Natural killer cell treated with Interleukin-12 subunit alpha and Interleukin-12 subunit beta and Interleukin-15 and Interleukin-18, amount 100 ng/mL, for 72 hours (primary cell): ENCODE measurements around the gene CAT. TPM values are rescaled to one million over a fixed set of nuclear protein-coding genes. Genes with fewer than 3 reads are reported as not detected.

Experiments
- ATAC-seq, 2 donors: fragments of 150-1000 bp; cut with Tn5 transposase in 1 of 2; sonication (Bioruptor Pico), chemical (Tn5 transposase) in 1 of 2; 2 replicates each; pipeline ENCODE4 v1.10.0; 2021
- DNase-seq: peaks from one replicate; pipeline ENCODE4 v3.0.0; 2022; ENCODE audit warnings: low spot score
- H3K27ac Mint-ChIP-seq, 2 donors: 1 replicate in 1 of 2; 2 replicates in 1 of 2; pipeline ENCODE4 v1.8.0; 2022; ENCODE audit warnings: mixed read lengths in 2 of 2, mild to moderate bottlenecking in 1 of 2, moderate library complexity in 1 of 2
- H3K27me3 Mint-ChIP-seq, 2 donors: 1 replicate in 1 of 2; 2 replicates in 1 of 2; pipeline ENCODE4 v1.8.0; 2022; ENCODE audit warnings: mixed read lengths in 2 of 2
- H3K36me3 Mint-ChIP-seq: one replicate; pipeline ENCODE4 v1.8.0; 2022; ENCODE audit warnings: mixed read lengths
- H3K4me1 Mint-ChIP-seq, 2 donors: 1 replicate in 1 of 2; 2 replicates in 1 of 2; pipeline ENCODE4 v1.8.0; 2022; ENCODE audit warnings: low read depth in 2 of 2, mixed read lengths in 2 of 2, mild to moderate bottlenecking in 1 of 2
- H3K4me3 Mint-ChIP-seq: one replicate; pipeline ENCODE4 v1.8.0; 2022; ENCODE audit warnings: mixed read lengths
- H3K9me3 Mint-ChIP-seq: 2 replicates; pipeline ENCODE4 v1.8.0; 2022; ENCODE audit warnings: mixed read lengths
- total RNA-seq, 2 donors: library from RNA; stranded (reverse); gene quantifications; one replicate each; pipeline ENCODE4 v1.2.3, GENCODE V29; 2022

The CAT gene
- 10 to 100 TPM; 11.2 to 22.2 TPM for total RNA-seq

- Mint-ChIP-seq H3K9me3 (no peaks in the 10 kb centered on the region), H3K4me1 (peaks cover 13 to 16% of the 10 kb centered on the region in 2 donors), H3K27ac (peak within 1 kb of the TSS; percentile 64 to 90), H3K27me3 (no peaks in the 10 kb centered on the region), H3K4me3 (peak within 1 kb of the TSS; percentile 83), H3K36me3 (no peaks in the 10 kb centered on the region)
- ATAC-seq (peak; percentile 99), DNase-seq (peak; percentile 98)
Measured at GRCh38 chr11:34438529-34439507, at the start of gene CAT. Gene CAT (plus strand): TSS chr11:34438934. CDS start chr11:34439014, 80 bp downstream.

- Mint-ChIP-seq H3K27ac (no peak overlapping the region), H3K36me3 (peaks cover 23% of the 10 kb centered on the region), H3K9me3 (no peaks in the 10 kb centered on the region), H3K4me3 (no peak overlapping the region), H3K27me3 (peaks cover 29 to 46% of the 10 kb centered on the region in 2 donors), H3K4me1 (no peaks in the 10 kb centered on the region)
- DNase-seq: no peak
- no peak for ATAC-seq
Measured at GRCh38 chr11:34394771-34395300, 43.9 kb upstream of the CAT start.

- ATAC-seq: no peak
- Mint-ChIP-seq H3K27ac (no peak overlapping the region), H3K27me3 (peaks cover 17 to 34% of the 10 kb centered on the region in 2 donors), H3K4me3 (no peak overlapping the region), H3K4me1 (no peaks in the 10 kb centered on the region), H3K36me3 (peaks cover 23% of the 10 kb centered on the region), H3K9me3 (no peaks in the 10 kb centered on the region)
- DNase-seq: no peak
Measured at GRCh38 chr11:34395916-34396550, 42.7 kb upstream of the CAT start.

GRCh38 chr11:34397120-34397519, 41.6 kb upstream of the CAT start:
- H3K27me3 Mint-ChIP-seq: peaks cover 9 to 24% of the 10 kb centered on the region in 2 donors
- H3K36me3 Mint-ChIP-seq: peaks cover 20% of the 10 kb centered on the region
- H3K4me1 Mint-ChIP-seq: no peaks in the 10 kb centered on the region
- DNase-seq (no peak), ATAC-seq (no peak)
- H3K4me3 Mint-ChIP-seq: no peak overlapping the region
- H3K9me3 Mint-ChIP-seq: no peaks in the 10 kb centered on the region
- no peak overlapping the region for H3K27ac Mint-ChIP-seq

- H3K27me3 Mint-ChIP-seq: peaks cover 6 to 17% of the 10 kb centered on the region in 2 donors
- no peaks in the 10 kb centered on the region for H3K4me1 Mint-ChIP-seq
- no peak overlapping the region for H3K27ac Mint-ChIP-seq
- no peak for ATAC-seq
- H3K9me3 Mint-ChIP-seq: no peaks in the 10 kb centered on the region
- H3K4me3 Mint-ChIP-seq: no peak overlapping the region
- peaks cover 13% of the 10 kb centered on the region for H3K36me3 Mint-ChIP-seq
- no peak for DNase-seq
Measured at GRCh38 chr11:34397811-34398210, 40.9 kb upstream of the CAT start.

- DNase-seq (no peak), ATAC-seq (no peak)
- H3K27ac Mint-ChIP-seq: no peak overlapping the region
- H3K27me3 Mint-ChIP-seq: peaks cover 26 to 38% of the 10 kb centered on the region in 2 donors
- no peaks in the 10 kb centered on the region for H3K9me3 Mint-ChIP-seq
- no peaks in the 10 kb centered on the region for H3K36me3 Mint-ChIP-seq
- peaks cover 0 to 9% of the 10 kb centered on the region in 2 donors for H3K4me1 Mint-ChIP-seq
- H3K4me3 Mint-ChIP-seq: no peak overlapping the region
Measured at GRCh38 chr11:34403431-34403830, 35.3 kb upstream of the CAT start.

GRCh38 chr11:34404280-34404679, 34.5 kb upstream of the CAT start:
- H3K4me3 Mint-ChIP-seq: no peak overlapping the region
- H3K27ac Mint-ChIP-seq: no peak overlapping the region
- no peaks in the 10 kb centered on the region for H3K36me3 Mint-ChIP-seq
- H3K9me3 Mint-ChIP-seq: no peaks in the 10 kb centered on the region
- DNase-seq: no peak
- peaks cover 29 to 46% of the 10 kb centered on the region in 2 donors for H3K27me3 Mint-ChIP-seq
- H3K4me1 Mint-ChIP-seq: peaks cover 0 to 9% of the 10 kb centered on the region in 2 donors
- ATAC-seq: no peak

GRCh38 chr11:34405079-34405858, 33.5 kb upstream of the CAT start:
- H3K36me3 Mint-ChIP-seq: no peaks in the 10 kb centered on the region
- H3K27me3 Mint-ChIP-seq: peaks cover 33 to 51% of the 10 kb centered on the region in 2 donors
- H3K4me1 Mint-ChIP-seq: peaks cover 0 to 9% of the 10 kb centered on the region in 2 donors
- DNase-seq: no peak
- H3K9me3 Mint-ChIP-seq: no peaks in the 10 kb centered on the region
- ATAC-seq: no peak
- H3K4me3 Mint-ChIP-seq: no peak overlapping the region
- no peak overlapping the region for H3K27ac Mint-ChIP-seq

GRCh38 chr11:34406413-34406812, 32.3 kb upstream of the CAT start:
- H3K4me3 Mint-ChIP-seq: no peak overlapping the region
- DNase-seq: no peak
- ATAC-seq: no peak
- H3K9me3 Mint-ChIP-seq: no peaks in the 10 kb centered on the region
- H3K4me1 Mint-ChIP-seq: peaks cover 0 to 9% of the 10 kb centered on the region in 2 donors
- no peak overlapping the region for H3K27ac Mint-ChIP-seq
- no peaks in the 10 kb centered on the region for H3K36me3 Mint-ChIP-seq
- peaks cover 33 to 51% of the 10 kb centered on the region in 2 donors for H3K27me3 Mint-ChIP-seq

GRCh38 chr11:34407121-34407813, 31.5 kb upstream of the CAT start:
- no peaks in the 10 kb centered on the region for H3K9me3 Mint-ChIP-seq
- peaks cover 0 to 9% of the 10 kb centered on the region in 2 donors for H3K4me1 Mint-ChIP-seq
- peaks cover 33 to 51% of the 10 kb centered on the region in 2 donors for H3K27me3 Mint-ChIP-seq
- ATAC-seq (no peak), DNase-seq (no peak)
- no peak overlapping the region for H3K4me3 Mint-ChIP-seq
- H3K36me3 Mint-ChIP-seq: no peaks in the 10 kb centered on the region
- no peak overlapping the region for H3K27ac Mint-ChIP-seq

- Mint-ChIP-seq H3K4me1 (peaks cover 0 to 9% of the 10 kb centered on the region in 2 donors), H3K27me3 (peaks cover 39 to 61% of the 10 kb centered on the region in 2 donors), H3K4me3 (no peak overlapping the region), H3K9me3 (peaks cover 6% of the 10 kb centered on the region), H3K36me3 (peaks cover 11% of the 10 kb centered on the region), H3K27ac (no peak overlapping the region)
- DNase-seq (no peak), ATAC-seq (no peak)
Measured at GRCh38 chr11:34408580-34409172, 30.1 kb upstream of the CAT start.

GRCh38 chr11:34411111-34411510, 27.6 kb upstream of the CAT start:
- ATAC-seq (no peak), DNase-seq (no peak)
- Mint-ChIP-seq H3K4me3 (no peak overlapping the region), H3K27me3 (peaks cover 26 to 53% of the 10 kb centered on the region in 2 donors), H3K4me1 (no peaks in the 10 kb centered on the region), H3K27ac (no peak overlapping the region), H3K36me3 (peaks cover 25% of the 10 kb centered on the region), H3K9me3 (peaks cover 6% of the 10 kb centered on the region)
